ENCODE results near the gene ASTN2.

The ASTN2 gene

DNA sequence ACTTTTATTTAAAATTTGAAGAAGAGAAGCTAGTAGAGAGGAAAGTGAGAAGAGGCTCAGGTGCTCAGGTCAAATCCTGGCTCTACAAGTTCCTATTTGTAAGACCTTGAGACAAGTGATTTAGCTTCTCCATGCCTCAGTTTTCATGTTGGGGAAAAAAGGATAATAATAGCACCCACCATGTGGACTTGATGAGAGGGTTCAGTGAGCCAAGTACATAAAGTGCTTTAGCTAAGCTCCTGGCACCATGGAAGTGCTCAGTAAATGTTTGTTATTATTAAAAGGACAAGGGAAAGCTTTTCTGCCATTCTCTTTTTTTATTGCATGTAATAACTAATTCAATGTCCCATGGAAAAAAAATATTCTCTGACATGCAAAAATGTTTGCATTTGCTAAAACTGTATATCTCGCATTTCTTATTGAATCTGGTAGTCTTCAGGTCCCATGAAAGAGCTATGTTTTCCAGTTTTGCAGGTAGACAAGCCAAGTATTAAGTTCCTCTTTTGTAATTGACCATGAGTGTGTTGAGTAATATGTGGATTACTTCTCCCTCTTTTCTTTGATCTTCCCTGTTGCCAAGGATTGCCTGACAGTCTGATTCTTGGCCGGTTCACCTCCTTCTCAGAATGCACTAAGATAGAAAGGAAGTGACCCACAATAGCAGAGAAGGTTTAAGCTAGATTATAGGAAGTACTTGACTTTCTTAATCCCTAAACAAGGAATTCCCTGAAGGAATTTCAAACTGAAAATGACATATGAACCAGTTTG, 773.4 kb downstream of the ASTN2 start:
- no peaks in the 10 kb centered on the region for H3K27me3 ChIP-seq (ENCODE audit: insufficient read depth, low read length)
- no peak overlapping the region for H3K4me3 ChIP-seq (ENCODE audit: low read length)
- no peaks in the 10 kb centered on the region for H3K36me3 ChIP-seq (ENCODE audit: insufficient read depth, low read length)
- H3K9me3 ChIP-seq (ENCODE audit: low read length), result no peaks in the 10 kb centered on the region
- no peak overlapping the region for H2AFZ ChIP-seq (ENCODE audit: low read depth, low read length)
- H3K4me1 ChIP-seq (ENCODE audit: insufficient read depth, low read length), result no peaks in the 10 kb centered on the region

DNA sequence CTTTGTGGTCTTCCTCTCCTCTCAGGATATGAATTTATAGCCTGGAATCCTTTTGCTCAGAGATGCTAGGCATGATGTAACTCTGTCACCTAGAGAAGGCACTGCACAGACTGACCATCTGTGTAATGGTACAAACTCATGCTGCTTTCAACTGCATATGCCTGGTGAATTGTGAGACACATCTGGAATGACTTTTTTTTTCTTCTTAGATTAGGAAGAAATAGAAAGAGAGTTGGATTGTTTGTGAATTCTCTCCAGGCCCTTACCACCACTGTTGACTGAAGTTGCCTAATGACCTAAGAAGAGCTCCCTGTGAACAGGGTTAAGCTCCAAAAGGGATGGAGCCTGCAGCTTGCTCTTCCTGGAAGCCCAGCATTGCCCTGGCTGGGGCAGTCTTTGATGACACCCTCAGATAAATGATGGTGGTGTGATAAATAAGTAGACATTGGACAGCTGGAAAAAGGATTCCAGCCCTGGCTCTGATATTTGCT, 775.6 kb downstream of the ASTN2 start:
- no peak overlapping the region for H2AFZ ChIP-seq (ENCODE audit: low read depth, low read length)
- H3K9me3 ChIP-seq (ENCODE audit: low read length), result no peaks in the 10 kb centered on the region
- H3K27me3 ChIP-seq (ENCODE audit: insufficient read depth, low read length), result no peaks in the 10 kb centered on the region
- no peaks in the 10 kb centered on the region for H3K36me3 ChIP-seq (ENCODE audit: insufficient read depth, low read length)
- no peak overlapping the region for H3K4me3 ChIP-seq (ENCODE audit: low read length)
- no peaks in the 10 kb centered on the region for H3K4me1 ChIP-seq (ENCODE audit: insufficient read depth, low read length)

DNA sequence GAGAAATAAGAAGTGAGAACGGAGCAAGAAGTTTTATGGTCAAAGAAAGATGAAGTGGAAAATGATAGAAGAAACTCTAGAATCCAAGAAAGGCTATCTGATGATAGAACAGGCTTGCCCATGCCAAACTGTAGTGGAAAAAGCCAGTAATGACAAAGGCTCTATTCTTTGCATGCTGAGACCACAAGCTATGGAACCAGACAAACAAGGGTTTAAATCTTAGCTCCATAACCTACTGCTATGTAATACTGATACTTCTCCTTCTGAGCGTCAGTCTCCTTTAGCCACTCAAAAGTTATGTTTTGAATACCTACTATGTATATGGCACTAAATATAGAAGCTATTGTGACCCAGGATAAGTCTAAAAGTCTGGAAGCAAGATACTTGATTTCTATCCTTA, 778.9 kb downstream of the ASTN2 start:
- Histone ChIP-seq H2AFZ (ENCODE audit: low read depth, low read length) (no peak overlapping the region), H3K27me3 (ENCODE audit: insufficient read depth, low read length) (no peaks in the 10 kb centered on the region), H3K9me3 (ENCODE audit: low read length) (no peaks in the 10 kb centered on the region), H3K4me1 (ENCODE audit: insufficient read depth, low read length) (no peaks in the 10 kb centered on the region), H3K36me3 (ENCODE audit: insufficient read depth, low read length) (no peaks in the 10 kb centered on the region), H3K4me3 (ENCODE audit: low read length) (no peak overlapping the region)

DNA sequence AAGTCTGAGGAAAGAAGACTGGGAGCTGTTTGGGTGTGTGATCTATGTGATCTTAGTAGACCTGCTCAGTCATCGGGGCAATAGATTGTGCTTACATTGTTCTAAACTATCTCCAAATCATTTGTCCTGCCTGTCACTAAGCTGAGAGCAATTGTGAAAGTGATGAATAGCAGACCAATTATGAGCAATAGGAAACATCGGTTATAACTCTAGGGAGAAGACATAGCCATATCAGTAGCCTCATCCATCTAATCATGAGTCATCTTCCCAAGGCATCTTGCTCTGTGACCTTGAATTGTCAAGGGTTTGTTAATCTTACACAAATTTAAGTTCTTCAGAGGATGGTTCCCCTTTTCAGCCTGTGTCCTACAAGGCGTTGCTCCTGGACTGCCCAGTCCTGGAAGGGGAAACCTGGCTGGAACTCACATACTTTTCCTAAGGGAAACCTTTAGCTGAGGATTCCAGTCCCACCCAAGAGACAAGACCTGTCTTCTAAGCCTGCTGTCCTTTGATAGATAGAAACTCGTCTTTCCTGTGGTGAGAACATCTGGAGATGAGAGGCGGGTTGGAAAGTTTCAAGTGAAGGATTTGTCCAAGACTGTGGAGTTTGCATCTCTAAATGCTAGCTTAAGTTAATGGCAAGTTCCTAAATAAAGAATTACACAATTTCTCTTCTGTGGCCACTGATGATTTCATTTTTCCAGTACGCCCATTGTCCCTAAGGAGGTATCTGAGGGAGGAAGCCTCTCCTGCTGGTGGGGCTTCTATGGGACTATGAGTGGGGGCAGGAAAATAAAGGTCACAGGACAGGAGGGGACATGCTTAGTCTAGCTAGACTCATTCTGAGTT, 781.6 kb downstream of the ASTN2 start:
- H2AFZ ChIP-seq (ENCODE audit: low read depth, low read length), result no peak overlapping the region
- H3K27me3 ChIP-seq (ENCODE audit: insufficient read depth, low read length), result no peaks in the 10 kb centered on the region
- no peaks in the 10 kb centered on the region for H3K4me1 ChIP-seq (ENCODE audit: insufficient read depth, low read length)
- no peak overlapping the region for H3K4me3 ChIP-seq (ENCODE audit: low read length)
- H3K36me3 ChIP-seq (ENCODE audit: insufficient read depth, low read length), result no peaks in the 10 kb centered on the region
- no peaks in the 10 kb centered on the region for H3K9me3 ChIP-seq (ENCODE audit: low read length)

DNA sequence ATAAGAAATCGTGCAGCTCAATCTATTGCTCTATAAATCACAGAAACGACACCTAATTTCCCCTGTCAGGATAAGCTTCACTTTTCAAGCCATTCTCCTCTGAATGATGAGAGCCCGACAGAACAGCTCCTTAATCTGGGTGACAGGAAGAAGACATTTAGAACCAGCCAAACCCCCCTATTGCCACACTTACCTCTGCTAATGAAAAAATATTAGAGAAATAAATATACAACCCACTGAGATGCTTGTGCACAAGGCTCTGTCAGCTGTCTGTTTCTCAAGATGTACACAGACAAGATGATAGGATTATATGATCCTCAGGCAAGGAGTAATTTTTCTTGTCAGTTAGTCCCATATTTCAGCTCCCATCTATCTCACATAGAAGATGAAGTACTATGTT, 785.2 kb downstream of the ASTN2 start:
- Histone ChIP-seq H3K36me3 (ENCODE audit: insufficient read depth, low read length) (no peaks in the 10 kb centered on the region), H3K4me3 (ENCODE audit: low read length) (no peak overlapping the region)

DNA sequence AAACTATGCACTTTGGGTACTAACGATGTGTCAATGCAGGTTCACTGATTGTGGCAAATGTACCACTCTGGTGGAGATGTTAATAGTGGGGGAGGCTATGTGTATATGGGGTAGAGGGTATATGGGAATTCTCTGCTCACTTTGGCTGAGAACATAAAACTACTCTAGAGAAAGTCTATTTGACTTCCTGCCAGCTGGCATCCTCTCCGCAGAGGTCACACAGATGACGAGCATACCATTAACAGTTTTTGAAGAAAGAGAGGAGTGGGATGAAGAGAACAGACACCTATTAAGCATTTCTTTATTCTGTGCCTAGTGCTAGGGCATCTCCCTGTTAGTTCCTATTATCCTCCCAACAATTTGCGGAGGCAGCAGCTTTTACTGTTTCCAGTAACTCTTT, 786.1 kb downstream of the ASTN2 start:
- no peaks in the 10 kb centered on the region for H3K9me3 ChIP-seq (ENCODE audit: low read length)
- no peaks in the 10 kb centered on the region for H3K4me1 ChIP-seq (ENCODE audit: insufficient read depth, low read length)

More for the DNA sequence above, 785.2 kb downstream of the ASTN2 start:
- Histone ChIP-seq H3K9me3 (ENCODE audit: low read length) (no peaks in the 10 kb centered on the region), H3K27me3 (ENCODE audit: insufficient read depth, low read length) (no peaks in the 10 kb centered on the region), H2AFZ (ENCODE audit: low read depth, low read length) (no peak overlapping the region), H3K4me1 (ENCODE audit: insufficient read depth, low read length) (no peaks in the 10 kb centered on the region)

DNA sequence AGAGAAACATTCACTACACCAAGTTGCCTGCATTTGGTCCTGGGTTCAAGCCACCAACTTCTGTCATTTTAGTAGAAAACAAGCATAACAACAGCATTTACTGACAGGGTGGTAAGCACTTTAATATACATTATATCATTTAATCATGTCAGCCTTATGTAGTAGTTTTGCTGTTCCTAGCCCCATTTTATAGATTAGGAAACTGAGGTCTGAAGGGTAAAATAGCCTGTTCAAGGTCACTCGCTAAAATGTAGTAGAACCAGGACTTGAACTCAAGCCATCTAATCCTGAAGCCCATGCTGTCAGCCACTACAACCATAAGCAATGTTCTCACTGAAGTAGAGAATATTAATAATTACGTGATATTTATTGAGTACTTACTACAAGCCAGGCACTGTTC, 787.4 kb downstream of the ASTN2 start:
- H2AFZ ChIP-seq (ENCODE audit: low read depth, low read length), result no peak overlapping the region

More for the DNA sequence above, 786.1 kb downstream of the ASTN2 start:
- H3K27me3 ChIP-seq (ENCODE audit: insufficient read depth, low read length), result no peaks in the 10 kb centered on the region
- no peaks in the 10 kb centered on the region for H3K36me3 ChIP-seq (ENCODE audit: insufficient read depth, low read length)
- no peak overlapping the region for H2AFZ ChIP-seq (ENCODE audit: low read depth, low read length)
- H3K4me3 ChIP-seq (ENCODE audit: low read length), result no peak overlapping the region

DNA sequence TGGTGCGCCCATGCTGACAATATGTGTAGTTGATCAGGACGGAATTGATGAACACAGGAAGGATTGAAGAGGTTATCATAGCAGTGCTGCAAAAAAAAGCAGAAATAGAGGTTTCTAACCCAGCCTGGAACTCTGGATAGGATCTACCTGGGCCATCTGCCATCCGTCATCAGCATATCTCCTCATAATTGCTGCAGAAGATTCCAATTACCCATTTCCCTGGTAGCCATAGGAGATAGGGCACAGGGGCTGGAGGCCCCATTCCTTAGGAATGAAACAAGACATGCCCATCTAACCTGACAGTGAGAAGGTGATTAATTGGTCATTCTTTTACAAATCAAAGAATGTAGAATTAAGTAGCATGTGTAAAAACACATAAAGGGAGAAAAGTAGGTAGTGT, 788.1 kb downstream of the ASTN2 start:
- Histone ChIP-seq H3K36me3 (ENCODE audit: insufficient read depth, low read length) (no peaks in the 10 kb centered on the region), H3K27me3 (ENCODE audit: insufficient read depth, low read length) (no peaks in the 10 kb centered on the region), H3K4me3 (ENCODE audit: low read length) (no peak overlapping the region), H3K9me3 (ENCODE audit: low read length) (no peaks in the 10 kb centered on the region), H2AFZ (ENCODE audit: low read depth, low read length) (no peak overlapping the region), H3K4me1 (ENCODE audit: insufficient read depth, low read length) (no peaks in the 10 kb centered on the region)

More for the DNA sequence above, 787.4 kb downstream of the ASTN2 start:
- Histone ChIP-seq H3K27me3 (ENCODE audit: insufficient read depth, low read length) (no peaks in the 10 kb centered on the region), H3K36me3 (ENCODE audit: insufficient read depth, low read length) (no peaks in the 10 kb centered on the region), H3K9me3 (ENCODE audit: low read length) (no peaks in the 10 kb centered on the region), H3K4me1 (ENCODE audit: insufficient read depth, low read length) (no peaks in the 10 kb centered on the region), H3K4me3 (ENCODE audit: low read length) (no peak overlapping the region)

DNA sequence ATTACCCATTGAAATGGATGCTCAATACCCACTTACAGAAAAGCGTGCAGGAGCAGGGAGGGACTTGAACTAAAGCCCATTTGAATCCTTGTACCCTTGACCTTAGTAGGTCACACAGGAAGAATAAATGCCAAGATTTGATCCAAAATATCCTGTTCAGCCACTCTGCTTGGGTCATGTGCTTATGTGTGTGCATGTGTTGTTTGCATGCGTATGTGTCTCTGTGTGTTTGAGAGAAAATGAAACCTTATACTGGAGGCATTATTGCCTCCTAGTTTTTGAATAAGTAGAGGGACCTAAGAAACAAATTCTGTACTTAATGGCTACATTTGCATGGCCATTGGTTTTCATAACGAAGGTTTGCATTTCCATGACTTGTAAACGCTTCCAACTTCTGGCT, 791.1 kb downstream of the ASTN2 start:
- H3K27me3 ChIP-seq (ENCODE audit: insufficient read depth, low read length), result no peaks in the 10 kb centered on the region
- no peak overlapping the region for H2AFZ ChIP-seq (ENCODE audit: low read depth, low read length)
- H3K4me3 ChIP-seq (ENCODE audit: low read length), result no peak overlapping the region
- H3K36me3 ChIP-seq (ENCODE audit: insufficient read depth, low read length), result no peaks in the 10 kb centered on the region
- no peaks in the 10 kb centered on the region for H3K9me3 ChIP-seq (ENCODE audit: low read length)
- H3K4me1 ChIP-seq (ENCODE audit: insufficient read depth, low read length), result no peaks in the 10 kb centered on the region

DNA sequence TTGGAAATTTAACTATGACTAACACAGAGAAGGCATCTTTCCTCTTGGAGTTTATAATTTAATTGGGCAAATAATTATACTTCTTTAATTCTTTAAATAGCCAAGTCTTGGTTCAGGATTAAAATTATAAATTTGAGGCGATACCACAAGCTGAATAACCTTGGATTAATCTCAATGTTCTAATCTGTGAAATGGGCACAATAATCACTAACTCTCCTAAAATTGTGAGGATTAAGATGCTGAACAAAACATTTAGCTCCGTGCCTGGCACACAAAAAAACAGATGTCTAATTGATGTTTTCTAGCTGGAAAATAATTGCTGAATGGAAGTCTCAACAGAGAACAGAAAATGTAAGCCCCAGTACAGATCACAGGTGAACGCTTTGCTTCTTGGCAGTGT, 797.5 kb downstream of the ASTN2 start:
- Histone ChIP-seq H3K27me3 (ENCODE audit: insufficient read depth, low read length) (no peaks in the 10 kb centered on the region), H3K4me3 (ENCODE audit: low read length) (no peak overlapping the region), H3K36me3 (ENCODE audit: insufficient read depth, low read length) (no peaks in the 10 kb centered on the region), H3K4me1 (ENCODE audit: insufficient read depth, low read length) (no peaks in the 10 kb centered on the region), H3K9me3 (ENCODE audit: low read length) (no peaks in the 10 kb centered on the region), H2AFZ (ENCODE audit: low read depth, low read length) (no peak overlapping the region)

DNA sequence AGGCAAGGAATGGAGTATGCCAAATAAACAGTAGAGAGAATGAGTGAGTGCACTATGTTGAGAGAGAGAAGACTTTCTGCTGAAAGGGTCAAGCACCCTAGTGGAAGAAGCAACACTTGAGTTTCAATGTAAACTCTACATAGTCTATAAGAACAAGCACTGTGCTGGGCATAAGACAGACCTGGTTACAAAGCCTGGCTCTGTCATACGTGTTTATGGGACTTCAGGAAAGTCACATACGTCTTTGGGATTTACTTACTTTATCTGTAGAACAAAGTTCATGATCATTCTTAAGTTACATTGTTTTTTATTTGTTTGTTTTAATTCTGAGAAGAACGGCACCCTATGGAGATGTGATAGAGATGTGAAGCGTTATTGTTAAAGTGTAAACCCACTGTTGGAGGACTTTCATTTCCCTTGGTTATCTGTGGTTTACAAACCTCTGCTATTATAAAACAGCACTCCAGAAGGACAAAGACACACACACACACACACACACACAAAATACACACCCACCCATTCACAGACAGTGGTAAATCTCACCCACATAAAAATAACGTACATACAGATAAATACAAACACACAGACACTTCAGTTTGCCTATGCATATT, 798.4 kb downstream of the ASTN2 start:
- Histone ChIP-seq H3K4me1 (ENCODE audit: insufficient read depth, low read length) (no peaks in the 10 kb centered on the region), H3K36me3 (ENCODE audit: insufficient read depth, low read length) (no peaks in the 10 kb centered on the region), H2AFZ (ENCODE audit: low read depth, low read length) (no peak overlapping the region), H3K4me3 (ENCODE audit: low read length) (no peak overlapping the region), H3K9me3 (ENCODE audit: low read length) (no peaks in the 10 kb centered on the region), H3K27me3 (ENCODE audit: insufficient read depth, low read length) (no peaks in the 10 kb centered on the region)

DNA sequence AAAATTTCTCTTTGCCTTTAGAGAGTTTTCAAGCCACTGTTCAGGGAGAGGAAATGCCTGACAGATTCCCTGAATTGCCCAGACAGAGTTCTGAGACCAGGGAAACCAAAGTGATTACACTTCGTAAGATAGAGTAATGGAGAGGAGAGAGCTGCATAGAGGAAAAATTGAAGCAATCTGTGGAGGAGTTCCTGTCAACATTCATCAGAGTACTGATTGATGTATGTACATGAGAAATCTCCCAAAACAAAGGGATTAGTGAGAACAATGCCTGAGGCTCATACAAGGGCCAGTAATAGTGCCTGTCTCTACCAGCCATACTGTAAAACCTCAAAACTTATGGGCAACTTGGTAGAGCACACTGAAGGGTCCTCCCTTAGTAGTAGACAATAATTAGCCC, 806.8 kb downstream of the ASTN2 start:
- Histone ChIP-seq H3K4me1 (ENCODE audit: insufficient read depth, low read length) (no peaks in the 10 kb centered on the region), H3K4me3 (ENCODE audit: low read length) (no peak overlapping the region), H2AFZ (ENCODE audit: low read depth, low read length) (no peak overlapping the region), H3K9me3 (ENCODE audit: low read length) (no peaks in the 10 kb centered on the region), H3K36me3 (ENCODE audit: insufficient read depth, low read length) (no peaks in the 10 kb centered on the region), H3K27me3 (ENCODE audit: insufficient read depth, low read length) (no peaks in the 10 kb centered on the region)

DNA sequence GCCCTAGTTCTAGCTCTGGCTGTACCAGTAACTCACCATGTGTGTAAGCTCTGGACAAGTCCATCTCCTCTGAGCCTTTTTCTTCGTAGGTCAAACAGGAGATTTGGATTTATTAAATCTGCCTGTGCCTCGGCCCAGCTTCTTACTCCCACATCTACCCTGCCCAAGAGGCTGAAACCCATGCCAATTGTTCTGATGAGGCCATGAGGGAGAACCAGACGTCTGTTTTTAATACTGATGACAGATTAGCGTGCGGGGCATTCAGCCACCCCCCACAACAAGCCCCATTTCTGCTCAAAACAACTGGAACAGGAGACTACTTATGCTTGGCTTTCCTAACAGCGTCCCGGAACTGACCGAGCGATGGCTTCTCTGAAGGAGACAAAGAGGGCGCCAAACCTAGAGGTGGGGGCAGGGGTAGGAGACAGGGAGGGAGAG, 808.9 kb downstream of the ASTN2 start:
- no peak overlapping the region for H2AFZ ChIP-seq (ENCODE audit: low read depth, low read length)
- no peak overlapping the region for H3K4me3 ChIP-seq (ENCODE audit: low read length)
- no peaks in the 10 kb centered on the region for H3K36me3 ChIP-seq (ENCODE audit: insufficient read depth, low read length)
- H3K9me3 ChIP-seq (ENCODE audit: low read length), result no peaks in the 10 kb centered on the region
- no peaks in the 10 kb centered on the region for H3K27me3 ChIP-seq (ENCODE audit: insufficient read depth, low read length)
- H3K4me1 ChIP-seq (ENCODE audit: insufficient read depth, low read length), result no peaks in the 10 kb centered on the region
